ENCODE results near the gene ATP1B1. TPM values are rescaled to one million over a fixed set of nuclear protein-coding genes. Genes with fewer than 3 reads are reported as not detected.
A peak's percentile ranks its signal among the peaks of the same experiment; 100 is the strongest.

Gene ATP1B1
- total and polyA plus RNA-seq, 2 of the 13 experiments (the other 11 are each of a cell fraction or from before 2014, with no cell fraction given), result 134 to 135 TPM

GRCh38 chr1:169148472-169149252, 42.2 kb downstream of the ATP1B1 start (continued):
- TF ChIP-seq, protein P1, sequence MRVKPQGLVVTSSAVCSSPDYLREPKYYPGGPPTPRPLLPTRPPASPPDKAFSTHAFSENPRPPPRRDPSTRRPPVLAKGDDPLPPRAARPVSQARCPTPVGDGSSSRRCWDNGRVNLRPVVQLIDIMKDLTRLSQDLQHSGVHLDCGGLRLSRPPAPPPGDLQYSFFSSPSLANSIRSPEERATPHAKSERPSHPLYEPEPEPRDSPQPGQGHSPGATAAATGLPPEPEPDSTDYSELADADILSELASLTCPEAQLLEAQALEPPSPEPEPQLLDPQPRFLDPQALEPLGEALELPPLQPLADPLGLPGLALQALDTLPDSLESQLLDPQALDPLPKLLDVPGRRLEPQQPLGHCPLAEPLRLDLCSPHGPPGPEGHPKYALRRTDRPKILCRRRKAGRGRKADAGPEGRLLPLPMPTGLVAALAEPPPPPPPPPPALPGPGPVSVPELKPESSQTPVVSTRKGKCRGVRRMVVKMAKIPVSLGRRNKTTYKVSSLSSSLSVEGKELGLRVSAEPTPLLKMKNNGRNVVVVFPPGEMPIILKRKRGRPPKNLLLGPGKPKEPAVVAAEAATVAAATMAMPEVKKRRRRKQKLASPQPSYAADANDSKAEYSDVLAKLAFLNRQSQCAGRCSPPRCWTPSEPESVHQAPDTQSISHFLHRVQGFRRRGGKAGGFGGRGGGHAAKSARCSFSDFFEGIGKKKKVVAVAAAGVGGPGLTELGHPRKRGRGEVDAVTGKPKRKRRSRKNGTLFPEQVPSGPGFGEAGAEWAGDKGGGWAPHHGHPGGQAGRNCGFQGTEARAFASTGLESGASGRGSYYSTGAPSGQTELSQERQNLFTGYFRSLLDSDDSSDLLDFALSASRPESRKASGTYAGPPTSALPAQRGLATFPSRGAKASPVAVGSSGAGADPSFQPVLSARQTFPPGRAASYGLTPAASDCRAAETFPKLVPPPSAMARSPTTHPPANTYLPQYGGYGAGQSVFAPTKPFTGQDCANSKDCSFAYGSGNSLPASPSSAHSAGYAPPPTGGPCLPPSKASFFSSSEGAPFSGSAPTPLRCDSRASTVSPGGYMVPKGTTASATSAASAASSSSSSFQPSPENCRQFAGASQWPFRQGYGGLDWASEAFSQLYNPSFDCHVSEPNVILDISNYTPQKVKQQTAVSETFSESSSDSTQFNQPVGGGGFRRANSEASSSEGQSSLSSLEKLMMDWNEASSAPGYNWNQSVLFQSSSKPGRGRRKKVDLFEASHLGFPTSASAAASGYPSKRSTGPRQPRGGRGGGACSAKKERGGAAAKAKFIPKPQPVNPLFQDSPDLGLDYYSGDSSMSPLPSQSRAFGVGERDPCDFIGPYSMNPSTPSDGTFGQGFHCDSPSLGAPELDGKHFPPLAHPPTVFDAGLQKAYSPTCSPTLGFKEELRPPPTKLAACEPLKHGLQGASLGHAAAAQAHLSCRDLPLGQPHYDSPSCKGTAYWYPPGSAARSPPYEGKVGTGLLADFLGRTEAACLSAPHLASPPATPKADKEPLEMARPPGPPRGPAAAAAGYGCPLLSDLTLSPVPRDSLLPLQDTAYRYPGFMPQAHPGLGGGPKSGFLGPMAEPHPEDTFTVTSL (CRISPR knock-in tag; IDR thresholded peaks at IDR 0.05; ENCODE audit: borderline replicate concordance), result peak; percentile 86
- TF ChIP-seq ZNF746 (CRISPR knock-in tag; IDR thresholded peaks at IDR 0.05) (no peak), SALL1 (CRISPR knock-in tag; IDR thresholded peaks at IDR 0.05) (peak; percentile 74), HOMEZ (CRISPR knock-in tag; IDR thresholded peaks at IDR 0.05; ENCODE audit: low read depth) (peak; percentile 99), SRSF9 (IDR thresholded peaks at IDR 0.05; ENCODE audit: borderline replicate concordance, insufficient read depth, low read depth, low read length, poor library complexity, severe bottlenecking) (no peak), MED13 (CRISPR knock-in tag; IDR thresholded peaks at IDR 0.05) (peak; percentile 66; the same call in 1 of the 2 replicates), ZBTB34 (CRISPR knock-in tag; IDR thresholded peaks at IDR 0.05) (peak; percentile 96), NR2F1 (CRISPR knock-in tag; IDR thresholded peaks at IDR 0.05) (peak; percentile 83 to 95), RAD21 (CRISPR knock-in tag; IDR thresholded peaks at IDR 0.05) (no peak), FOSL2 (CRISPR knock-in tag; IDR thresholded peaks at IDR 0.05) (peak; percentile 95), SPEN (CRISPR knock-in tag; IDR thresholded peaks at IDR 0.05; ENCODE audit: low read depth) (peak; percentile 40; the same call in 1 of the 2 replicates)
- TF ChIP-seq, protein P2, sequence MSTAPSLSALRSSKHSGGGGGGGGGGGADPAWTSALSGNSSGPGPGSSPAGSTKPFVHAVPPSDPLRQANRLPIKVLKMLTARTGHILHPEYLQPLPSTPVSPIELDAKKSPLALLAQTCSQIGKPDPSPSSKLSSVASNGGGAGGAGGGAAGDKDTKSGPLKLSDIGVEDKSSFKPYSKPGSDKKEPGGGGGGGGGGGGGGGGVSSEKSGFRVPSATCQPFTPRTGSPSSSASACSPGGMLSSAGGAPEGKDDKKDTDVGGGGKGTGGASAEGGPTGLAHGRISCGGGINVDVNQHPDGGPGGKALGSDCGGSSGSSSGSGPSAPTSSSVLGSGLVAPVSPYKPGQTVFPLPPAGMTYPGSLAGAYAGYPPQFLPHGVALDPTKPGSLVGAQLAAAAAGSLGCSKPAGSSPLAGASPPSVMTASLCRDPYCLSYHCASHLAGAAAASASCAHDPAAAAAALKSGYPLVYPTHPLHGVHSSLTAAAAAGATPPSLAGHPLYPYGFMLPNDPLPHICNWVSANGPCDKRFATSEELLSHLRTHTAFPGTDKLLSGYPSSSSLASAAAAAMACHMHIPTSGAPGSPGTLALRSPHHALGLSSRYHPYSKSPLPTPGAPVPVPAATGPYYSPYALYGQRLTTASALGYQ (CRISPR knock-in tag; IDR thresholded peaks at IDR 0.05), result peak; percentile 78; the same call in 1 of the 2 replicates
- TF ChIP-seq, protein P3, sequence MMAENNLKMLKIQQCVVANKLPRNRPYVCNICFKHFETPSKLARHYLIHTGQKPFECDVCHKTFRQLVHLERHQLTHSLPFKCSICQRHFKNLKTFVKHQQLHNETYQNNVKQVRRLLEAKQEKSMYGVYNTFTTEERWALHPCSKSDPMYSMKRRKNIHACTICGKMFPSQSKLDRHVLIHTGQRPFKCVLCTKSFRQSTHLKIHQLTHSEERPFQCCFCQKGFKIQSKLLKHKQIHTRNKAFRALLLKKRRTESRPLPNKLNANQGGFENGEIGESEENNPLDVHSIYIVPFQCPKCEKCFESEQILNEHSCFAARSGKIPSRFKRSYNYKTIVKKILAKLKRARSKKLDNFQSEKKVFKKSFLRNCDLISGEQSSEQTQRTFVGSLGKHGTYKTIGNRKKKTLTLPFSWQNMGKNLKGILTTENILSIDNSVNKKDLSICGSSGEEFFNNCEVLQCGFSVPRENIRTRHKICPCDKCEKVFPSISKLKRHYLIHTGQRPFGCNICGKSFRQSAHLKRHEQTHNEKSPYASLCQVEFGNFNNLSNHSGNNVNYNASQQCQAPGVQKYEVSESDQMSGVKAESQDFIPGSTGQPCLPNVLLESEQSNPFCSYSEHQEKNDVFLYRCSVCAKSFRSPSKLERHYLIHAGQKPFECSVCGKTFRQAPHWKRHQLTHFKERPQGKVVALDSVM (CRISPR knock-in tag; IDR thresholded peaks at IDR 0.05), result peak; percentile 57; the same call in 1 of the 2 replicates
